HFFc6 (cell line): ENCODE measurements around the gene NAV3. TPM values are rescaled to one million over a fixed set of nuclear protein-coding genes. Genes with fewer than 3 reads are reported as not detected.
A peak's percentile ranks its signal among the peaks of the same experiment; 100 is the strongest.

Source experiments
- DNase-seq: peaks from one replicate; pipeline ENCODE4 v3.0.0-alpha.2; 2018
- H3K27ac Mint-ChIP-seq: 2 replicates; pipeline ENCODE4 v1.8.0; 2020; ENCODE audit warnings: mild to moderate bottlenecking, mixed read lengths
- H3K27me3 Mint-ChIP-seq: 2 replicates; pipeline ENCODE4 v1.8.0; 2021; ENCODE audit warnings: mild to moderate bottlenecking, moderate library complexity, mixed read lengths; ENCODE audit not compliant: insufficient read depth
- H3K36me3 Mint-ChIP-seq: 2 replicates; pipeline ENCODE4 v1.8.0; 2021; ENCODE audit warnings: low read depth, mixed read lengths
- H3K4me1 Mint-ChIP-seq: 2 replicates; pipeline ENCODE4 v1.8.0; 2020; ENCODE audit warnings: low read depth, mixed read lengths
- H3K4me3 Mint-ChIP-seq: 2 replicates; pipeline ENCODE4 v1.8.0; 2020; ENCODE audit warnings: mild to moderate bottlenecking, moderate library complexity, mixed read lengths
- H3K9me3 Mint-ChIP-seq: 2 replicates; pipeline ENCODE4 v1.8.0; 2020; ENCODE audit warnings: mild to moderate bottlenecking, mixed read lengths
- total RNA-seq, 6 experiments: library from RNA; stranded (reverse); fragmentation: NEBNext Ultra II Directional; extraction: Animal tissue kit (Norgen Biotek cat#: 25700); gene quantifications; 2 replicates in 1 of 6; 3 replicates in 5 of 6; pipeline ENCODE4 v1.2.3, GENCODE V29; 2021
- TF ChIP-seq, protein P1 (sequence below): fragments of 200-600 bp; sonication (generic); IDR thresholded peaks from 2 replicates; pipeline ENCODE4 v1.5.0; 2021; ENCODE audit warnings: antibody characterized with exemption, mild to moderate bottlenecking

The NAV3 gene
- total RNA-seq, 6 experiments from 2014 or later = 86.7 to 142 (median 107) TPM

DNA sequence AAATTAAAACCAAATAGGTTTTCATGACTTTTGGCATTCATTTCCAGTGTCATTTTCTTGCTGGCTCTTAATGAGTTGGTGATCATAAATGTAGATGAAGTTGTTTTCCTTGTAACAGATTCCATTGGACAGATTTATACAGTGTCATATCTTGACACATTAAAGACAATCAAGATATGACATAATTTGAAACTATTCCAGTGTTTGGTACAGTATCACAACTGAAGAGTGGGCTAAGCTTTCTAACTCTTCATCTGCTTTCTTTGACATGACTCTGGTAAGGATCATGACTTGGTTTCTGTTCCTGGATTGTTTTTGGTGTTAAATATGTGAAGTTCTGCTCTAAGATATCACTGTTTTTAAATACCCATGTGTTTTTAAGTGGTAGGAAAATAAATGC, 289.6 kb downstream of the NAV3 start:
- Mint-ChIP-seq H3K4me3 (no peak overlapping the region), H3K27ac (peak overlapping the region; percentile 57; the same call in 1 of the 2 replicates), H3K9me3 (no peaks in the 10 kb centered on the region), H3K36me3 (peaks cover 27% of the 10 kb centered on the region), H3K27me3 (peaks cover 1% of the 10 kb centered on the region; the same call in 1 of the 2 replicates), H3K4me1 (peaks cover 23% of the 10 kb centered on the region)
- DNase-seq = no peak
- TF ChIP-seq, protein P1, sequence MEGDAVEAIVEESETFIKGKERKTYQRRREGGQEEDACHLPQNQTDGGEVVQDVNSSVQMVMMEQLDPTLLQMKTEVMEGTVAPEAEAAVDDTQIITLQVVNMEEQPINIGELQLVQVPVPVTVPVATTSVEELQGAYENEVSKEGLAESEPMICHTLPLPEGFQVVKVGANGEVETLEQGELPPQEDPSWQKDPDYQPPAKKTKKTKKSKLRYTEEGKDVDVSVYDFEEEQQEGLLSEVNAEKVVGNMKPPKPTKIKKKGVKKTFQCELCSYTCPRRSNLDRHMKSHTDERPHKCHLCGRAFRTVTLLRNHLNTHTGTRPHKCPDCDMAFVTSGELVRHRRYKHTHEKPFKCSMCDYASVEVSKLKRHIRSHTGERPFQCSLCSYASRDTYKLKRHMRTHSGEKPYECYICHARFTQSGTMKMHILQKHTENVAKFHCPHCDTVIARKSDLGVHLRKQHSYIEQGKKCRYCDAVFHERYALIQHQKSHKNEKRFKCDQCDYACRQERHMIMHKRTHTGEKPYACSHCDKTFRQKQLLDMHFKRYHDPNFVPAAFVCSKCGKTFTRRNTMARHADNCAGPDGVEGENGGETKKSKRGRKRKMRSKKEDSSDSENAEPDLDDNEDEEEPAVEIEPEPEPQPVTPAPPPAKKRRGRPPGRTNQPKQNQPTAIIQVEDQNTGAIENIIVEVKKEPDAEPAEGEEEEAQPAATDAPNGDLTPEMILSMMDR = no peak

DNA sequence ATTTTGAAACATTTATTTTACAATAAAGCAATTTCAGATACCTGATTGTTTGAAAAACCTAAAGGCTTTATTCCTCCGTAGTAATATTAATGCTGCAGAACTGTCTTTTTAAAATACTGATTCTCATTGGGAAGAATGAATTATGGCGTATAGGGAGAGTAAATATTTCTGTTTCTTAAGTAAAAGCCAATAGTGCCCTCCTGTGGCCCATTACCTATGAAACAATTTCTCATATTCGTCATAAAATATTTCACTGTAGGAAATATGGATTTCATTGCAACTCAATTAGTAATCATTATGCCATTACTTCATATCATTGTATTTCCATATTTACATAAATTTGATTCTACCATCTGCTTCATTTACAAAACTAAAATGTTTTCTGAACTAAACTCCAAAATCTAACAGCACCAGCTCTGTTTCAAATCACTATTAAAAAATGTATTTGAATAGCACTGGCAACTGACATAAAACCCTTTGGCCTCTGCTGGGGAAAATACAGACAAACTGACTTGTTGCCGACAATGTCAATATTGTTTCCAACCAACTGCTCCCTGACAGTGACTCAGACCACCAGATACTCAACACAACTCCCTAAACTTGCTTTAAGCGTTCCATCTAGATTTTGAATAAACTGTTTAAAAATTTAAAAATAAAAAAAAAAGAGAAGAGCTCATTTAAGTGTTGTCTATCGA, 290.3 kb downstream of the NAV3 start:
- H3K27me3 Mint-ChIP-seq = peaks cover 1% of the 10 kb centered on the region; the same call in 1 of the 2 replicates
- no peak overlapping the region for H3K4me3 Mint-ChIP-seq
- H3K36me3 Mint-ChIP-seq = peaks cover 27% of the 10 kb centered on the region
- H3K27ac Mint-ChIP-seq = peak overlapping the region; percentile 57
- DNase-seq = no peak
- H3K4me1 Mint-ChIP-seq = peaks cover 25% of the 10 kb centered on the region
- H3K9me3 Mint-ChIP-seq = no peaks in the 10 kb centered on the region
- TF ChIP-seq, protein P1 = peak; percentile 65

DNA sequence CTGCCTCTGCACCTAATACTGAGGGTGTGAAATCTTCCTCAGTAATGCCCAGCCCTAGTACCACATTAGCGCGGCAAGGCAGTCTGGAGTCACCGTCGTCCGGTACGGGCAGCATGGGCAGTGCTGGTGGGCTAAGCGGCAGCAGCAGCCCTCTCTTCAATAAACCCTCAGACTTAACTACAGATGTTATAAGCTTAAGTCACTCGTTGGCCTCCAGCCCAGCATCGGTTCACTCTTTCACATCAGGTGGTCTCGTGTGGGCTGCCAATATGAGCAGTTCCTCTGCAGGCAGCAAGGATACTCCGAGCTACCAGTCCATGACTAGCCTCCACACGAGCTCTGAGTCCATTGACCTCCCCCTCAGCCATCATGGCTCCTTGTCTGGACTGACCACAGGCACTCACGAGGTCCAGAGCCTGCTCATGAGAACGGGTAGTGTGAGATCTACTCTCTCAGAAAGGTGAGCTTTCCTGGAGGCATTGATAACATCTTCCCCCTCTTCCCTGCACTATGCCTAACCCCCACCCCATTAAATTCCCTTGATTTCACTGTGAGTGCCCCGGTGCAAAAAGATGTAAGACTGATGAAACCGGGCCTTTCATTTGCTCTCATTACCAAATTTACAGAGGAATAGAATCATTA, 291.4 kb downstream of the NAV3 start:
- peaks cover 28% of the 10 kb centered on the region for H3K4me1 Mint-ChIP-seq
- H3K27ac Mint-ChIP-seq = peak overlapping the region; percentile 46
- no peak overlapping the region for H3K4me3 Mint-ChIP-seq
- no peak for DNase-seq
- peaks cover 1% of the 10 kb centered on the region; the same call in 1 of the 2 replicates for H3K27me3 Mint-ChIP-seq
- TF ChIP-seq, protein P1 = no peak
- H3K36me3 Mint-ChIP-seq = peaks cover 28% of the 10 kb centered on the region
- no peaks in the 10 kb centered on the region for H3K9me3 Mint-ChIP-seq

DNA sequence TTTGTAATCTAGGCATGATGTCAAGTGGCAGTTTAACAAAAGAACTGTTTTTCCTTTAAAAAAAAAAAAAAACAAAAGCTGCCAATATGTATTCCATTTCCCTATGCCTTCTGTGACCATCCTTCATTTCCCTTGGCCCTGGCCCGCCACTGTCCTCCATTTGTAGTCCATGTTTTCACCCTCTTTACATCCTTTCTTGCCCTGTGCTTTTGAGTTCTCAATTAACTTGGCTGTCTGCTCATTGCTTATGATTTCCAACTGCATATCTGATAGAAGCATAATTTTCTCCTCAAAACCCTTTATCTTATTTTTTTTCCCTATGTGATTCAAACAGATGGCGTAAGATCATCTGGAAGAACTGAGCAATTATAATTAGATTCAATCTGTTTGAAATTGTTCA, 297.5 kb downstream of the NAV3 start:
- H3K27ac Mint-ChIP-seq = peak overlapping the region; percentile 69; the same call in 1 of the 2 replicates
- peaks cover 35% of the 10 kb centered on the region for H3K36me3 Mint-ChIP-seq
- no peak overlapping the region for H3K4me3 Mint-ChIP-seq
- H3K9me3 Mint-ChIP-seq = no peaks in the 10 kb centered on the region
- H3K27me3 Mint-ChIP-seq = peaks cover 4% of the 10 kb centered on the region
- TF ChIP-seq, protein P1 = no peak
- DNase-seq = no peak
- H3K4me1 Mint-ChIP-seq = peaks cover 12% of the 10 kb centered on the region; the same call in 1 of the 2 replicates

DNA sequence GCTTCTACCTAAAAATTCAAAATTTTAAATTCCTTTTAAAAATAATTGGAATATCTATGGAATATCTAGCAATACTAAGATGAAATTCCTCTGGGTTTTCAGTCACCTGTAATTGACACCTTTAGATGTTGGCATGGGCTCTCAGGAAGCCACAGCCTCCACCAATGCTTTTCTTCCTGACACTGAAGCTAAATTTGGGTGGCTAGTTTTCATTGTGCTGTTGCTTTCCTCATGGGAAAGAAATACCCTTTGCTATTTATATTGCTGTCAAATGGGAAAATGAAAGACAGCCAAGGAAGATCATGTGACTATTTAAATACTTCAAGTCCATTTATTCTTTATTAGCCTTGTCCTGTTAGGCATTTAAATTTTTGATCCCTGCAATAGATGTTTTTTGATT, 313.0 kb downstream of the NAV3 start:
- H3K4me3 Mint-ChIP-seq = no peak overlapping the region
- H3K36me3 Mint-ChIP-seq = peaks cover 25% of the 10 kb centered on the region
- DNase-seq = no peak
- H3K9me3 Mint-ChIP-seq = no peaks in the 10 kb centered on the region
- peaks cover 15% of the 10 kb centered on the region for H3K4me1 Mint-ChIP-seq
- no peak overlapping the region for H3K27ac Mint-ChIP-seq
- no peaks in the 10 kb centered on the region for H3K27me3 Mint-ChIP-seq
- TF ChIP-seq, protein P1 = no peak
